ENCODE results near the gene FBXO42.

Gene FBXO42

GRCh38 chr1:16326833-16327404 lies 25.4 kb downstream of the FBXO42 start:
- DNase-seq (ENCODE audit: low read depth): no peak

DNA sequence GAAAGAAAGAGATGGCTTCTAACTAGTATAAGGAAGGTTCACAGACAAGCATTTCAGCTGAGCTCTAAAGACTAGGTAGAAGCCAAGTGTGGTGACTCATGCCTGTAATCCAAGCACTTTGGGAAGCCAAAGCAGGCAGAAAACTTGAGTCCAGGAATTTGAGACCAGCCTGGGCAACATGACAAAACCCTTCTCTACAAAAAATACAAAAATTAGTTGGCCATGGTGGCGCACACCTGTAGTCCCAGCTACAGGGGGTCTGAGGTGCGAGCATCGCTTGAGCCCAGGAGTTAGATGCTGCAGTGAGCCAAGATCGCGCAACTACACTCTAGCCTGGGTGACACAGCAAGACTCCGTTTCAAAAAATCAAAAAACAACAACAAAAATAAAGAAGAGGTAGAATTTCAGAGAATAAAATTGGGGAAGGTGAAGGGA lies 27.8 kb downstream of the FBXO42 start:
- peak; percentile 75 for DNase-seq (ENCODE audit: low read depth)

DNA sequence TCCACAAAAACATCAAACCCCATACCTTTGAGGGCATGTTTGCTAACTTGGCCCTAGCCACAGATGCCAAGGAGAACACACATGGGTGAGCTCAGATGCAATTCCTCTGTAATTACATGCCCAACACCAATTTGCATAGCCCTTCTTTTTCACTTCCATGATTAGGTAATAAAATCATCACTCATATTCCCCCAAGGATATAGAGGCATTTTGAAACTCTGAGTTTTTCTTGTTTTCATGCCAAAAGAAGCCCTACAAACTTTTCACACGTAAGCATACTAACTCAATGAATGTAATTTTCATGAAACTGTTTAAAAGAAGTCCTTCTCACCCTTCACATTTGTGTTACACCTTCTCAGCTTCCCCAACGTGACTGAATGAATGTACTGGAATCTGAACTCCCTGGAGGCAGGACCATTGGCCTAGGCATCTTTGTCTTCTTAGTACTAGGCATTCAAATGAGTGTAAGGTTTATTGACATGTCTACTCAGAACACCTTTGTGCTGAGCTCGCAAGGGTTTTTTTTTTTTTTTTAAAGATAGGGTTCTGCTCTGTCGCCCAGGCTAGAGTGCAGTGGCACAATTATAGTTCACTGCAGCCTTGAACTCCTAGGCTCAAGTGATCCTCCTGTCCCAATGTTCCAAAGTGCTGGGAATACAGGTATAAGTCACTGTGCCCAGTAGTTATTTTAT lies 31.0 kb downstream of the FBXO42 start:
- no peak for DNase-seq (ENCODE audit: low read depth)

GRCh38 chr1:16318555-16318954 lies 33.7 kb downstream of the FBXO42 start:
- no peak for DNase-seq (ENCODE audit: low read depth)

- no peak for DNase-seq (ENCODE audit: low read depth)
Observed at GRCh38 chr1:16315437-16315836, 36.8 kb downstream of the FBXO42 start.

GRCh38 chr1:16307222-16307621 lies 45.1 kb downstream of the FBXO42 start:
- DNase-seq (ENCODE audit: low read depth): no peak

GRCh38 chr1:16302709-16303627 lies 49.3 kb downstream of the FBXO42 start:
- DNase-seq (ENCODE audit: low read depth): no peak

DNA sequence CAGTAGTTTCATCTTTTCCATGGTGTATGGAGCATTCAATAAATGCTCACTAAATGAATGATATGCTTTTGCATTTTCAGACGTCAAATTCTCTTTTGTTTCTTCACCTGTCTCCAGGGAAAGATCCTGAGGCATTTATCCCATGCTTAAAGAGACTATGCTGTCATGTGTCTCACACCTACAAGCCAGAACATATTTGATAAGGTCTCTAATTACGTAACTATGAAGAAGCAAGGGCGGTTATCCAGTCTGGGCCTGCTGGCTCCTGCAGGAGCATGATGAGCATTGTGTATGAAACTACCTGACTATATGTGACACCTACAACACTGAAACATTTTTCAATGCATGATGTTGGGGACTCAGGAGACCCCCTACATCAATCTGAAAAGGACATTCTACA lies 51.8 kb downstream of the FBXO42 start:
- DNase-seq (ENCODE audit: low read depth): no peak

DNA sequence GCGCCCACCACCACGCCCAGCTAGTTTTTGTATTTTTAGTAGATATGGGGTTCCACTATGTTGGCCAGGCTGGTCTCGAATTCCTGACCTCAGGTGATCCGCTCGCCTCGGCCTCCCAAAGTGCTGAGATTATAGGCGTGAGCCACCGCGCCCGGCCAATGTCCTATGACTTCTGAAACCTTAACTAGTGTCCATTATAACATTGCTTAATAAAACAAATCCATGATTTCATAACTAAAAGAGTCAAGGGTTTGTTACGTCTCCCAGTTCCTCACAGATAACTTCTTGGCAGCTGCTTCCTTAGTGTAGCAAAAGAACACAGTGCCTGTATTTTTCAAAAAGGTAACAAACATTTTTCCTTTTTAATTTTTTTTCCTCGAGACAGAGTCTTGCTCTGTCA lies 53.6 kb downstream of the FBXO42 start:
- DNase-seq (ENCODE audit: low read depth): no peak

DNA sequence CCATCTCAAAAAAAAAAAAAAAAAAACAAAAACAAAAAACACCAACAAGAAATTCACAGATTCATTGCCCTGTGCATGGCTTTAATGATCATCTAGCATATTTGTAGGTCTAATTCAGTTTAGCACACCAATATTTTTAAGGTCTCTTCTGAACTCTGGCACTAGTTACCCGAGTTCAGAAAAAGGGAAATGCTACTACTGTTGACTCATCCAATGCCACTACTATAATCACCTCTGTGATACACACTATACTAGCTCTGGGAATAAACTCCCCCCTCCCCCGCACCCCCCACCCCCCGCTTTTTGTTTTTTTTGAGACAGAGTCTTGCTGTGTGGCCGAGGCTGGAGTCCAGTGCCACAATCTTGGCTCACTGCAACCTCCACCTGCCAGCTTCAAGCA lies 55.6 kb downstream of the FBXO42 start:
- DNase-seq (ENCODE audit: low read depth): peak; percentile 14

DNA sequence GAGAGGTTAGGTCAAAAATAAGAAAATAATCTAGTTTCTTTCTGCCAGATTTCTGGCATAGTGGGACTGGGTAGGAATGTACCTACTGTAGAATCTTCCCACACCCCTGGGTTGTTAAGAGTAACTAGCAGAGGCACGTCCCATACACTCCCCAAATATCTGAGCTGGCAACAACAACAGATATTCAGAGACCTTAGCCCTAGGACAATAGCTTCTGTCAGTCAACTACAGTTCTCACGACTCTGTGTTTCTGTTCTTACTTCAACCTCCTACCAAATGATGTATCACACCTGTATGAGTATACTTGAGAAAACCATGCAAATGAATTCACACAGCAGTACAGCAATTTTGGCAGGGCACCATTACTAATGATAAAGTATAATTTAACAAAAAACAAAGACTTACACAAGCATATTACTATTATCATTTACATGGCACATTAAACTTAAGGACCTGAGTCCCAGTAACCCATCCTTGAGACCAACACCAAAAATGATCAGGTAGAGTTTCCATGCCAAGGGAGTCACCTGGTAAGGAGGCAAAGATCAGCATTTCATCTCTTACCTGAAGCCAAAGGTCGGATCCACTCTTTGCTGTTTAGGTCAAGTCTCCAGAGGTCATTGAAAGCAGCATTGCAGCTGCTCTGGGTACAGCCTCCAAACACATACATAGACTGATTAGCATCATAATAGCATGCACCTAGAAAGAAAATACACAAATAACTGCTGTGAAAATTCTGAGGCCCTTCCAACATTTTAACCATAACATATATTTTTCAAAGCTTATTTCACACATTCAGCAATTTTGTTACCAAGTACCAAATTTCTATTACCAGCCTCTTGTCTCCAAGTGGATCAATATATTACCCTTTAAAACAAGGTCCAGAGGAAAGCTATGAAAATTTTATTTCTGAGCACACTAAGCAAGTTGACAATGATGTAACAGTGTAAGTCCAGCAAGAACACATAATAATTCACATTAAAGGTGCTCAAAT lies 57.8 kb downstream of the FBXO42 start:
- no peak for DNase-seq (ENCODE audit: low read depth)

DNA sequence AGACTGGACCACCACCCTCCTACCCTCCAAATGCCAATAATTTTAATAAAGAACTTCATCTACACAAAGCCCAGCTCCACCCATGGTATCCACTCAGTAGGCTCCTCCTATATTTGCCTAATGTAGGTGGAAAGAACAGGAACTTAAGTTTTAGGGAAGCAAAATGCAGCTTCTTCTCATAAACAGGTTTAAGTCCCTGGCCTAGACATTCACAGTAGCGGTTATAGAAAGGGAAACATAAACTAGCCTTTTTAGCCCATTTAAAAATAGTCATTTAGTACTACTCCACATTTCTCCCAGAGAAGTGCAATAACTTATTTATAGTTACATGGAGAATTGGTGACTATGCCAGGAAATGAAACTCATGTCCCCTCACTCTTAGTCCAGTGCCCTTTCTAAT lies 58.7 kb downstream of the FBXO42 start:
- no peak for DNase-seq (ENCODE audit: low read depth)

- DNase-seq (ENCODE audit: low read depth): no peak
Observed at GRCh38 chr1:16292739-16293138, 59.5 kb downstream of the FBXO42 start.

- no peak for DNase-seq (ENCODE audit: low read depth)
Observed at GRCh38 chr1:16289959-16290358, 62.3 kb downstream of the FBXO42 start.

DNA sequence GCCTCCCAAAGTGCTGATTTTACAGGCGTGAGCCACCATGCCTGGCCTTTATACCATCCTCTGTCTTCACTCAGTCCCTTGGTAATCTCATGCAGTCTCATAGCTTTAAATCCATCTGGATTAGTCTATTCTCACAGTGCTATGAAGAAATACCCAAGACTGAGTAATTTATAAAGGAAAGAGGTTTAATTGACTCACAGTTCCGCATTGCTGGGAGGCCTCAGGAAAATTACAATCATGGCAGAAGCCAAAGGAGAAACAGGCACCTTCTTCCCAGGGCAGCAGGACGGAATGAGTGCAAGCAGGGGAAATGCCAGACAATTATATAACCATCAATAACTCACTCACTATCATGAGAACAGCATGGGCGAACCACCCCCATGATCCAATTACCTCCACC lies 66.2 kb downstream of the FBXO42 start:
- peak; percentile 30 for DNase-seq (ENCODE audit: low read depth)

GRCh38 chr1:16281765-16282164 lies 70.5 kb downstream of the FBXO42 start:
- no peak for DNase-seq (ENCODE audit: low read depth)

DNA sequence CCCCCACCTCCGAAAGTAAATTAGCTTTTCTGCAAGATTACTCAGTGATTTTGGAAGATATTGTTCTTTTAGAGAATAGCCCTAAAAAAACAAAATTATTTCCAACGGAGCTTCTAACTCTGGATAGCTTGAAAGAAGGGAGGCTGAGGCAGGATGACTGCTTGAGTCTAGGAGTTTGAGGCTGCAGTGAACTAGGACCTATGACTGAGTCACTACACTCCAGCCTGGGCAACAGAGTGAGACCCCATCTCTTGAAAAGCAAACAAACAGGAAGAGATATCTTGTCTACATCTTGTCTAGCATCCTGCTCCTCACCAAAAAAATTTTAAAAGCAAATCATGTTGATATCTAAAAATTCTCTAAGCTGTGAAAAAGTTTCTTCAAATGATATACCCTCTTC lies 73.1 kb downstream of the FBXO42 start:
- DNase-seq (ENCODE audit: low read depth): no peak

DNA sequence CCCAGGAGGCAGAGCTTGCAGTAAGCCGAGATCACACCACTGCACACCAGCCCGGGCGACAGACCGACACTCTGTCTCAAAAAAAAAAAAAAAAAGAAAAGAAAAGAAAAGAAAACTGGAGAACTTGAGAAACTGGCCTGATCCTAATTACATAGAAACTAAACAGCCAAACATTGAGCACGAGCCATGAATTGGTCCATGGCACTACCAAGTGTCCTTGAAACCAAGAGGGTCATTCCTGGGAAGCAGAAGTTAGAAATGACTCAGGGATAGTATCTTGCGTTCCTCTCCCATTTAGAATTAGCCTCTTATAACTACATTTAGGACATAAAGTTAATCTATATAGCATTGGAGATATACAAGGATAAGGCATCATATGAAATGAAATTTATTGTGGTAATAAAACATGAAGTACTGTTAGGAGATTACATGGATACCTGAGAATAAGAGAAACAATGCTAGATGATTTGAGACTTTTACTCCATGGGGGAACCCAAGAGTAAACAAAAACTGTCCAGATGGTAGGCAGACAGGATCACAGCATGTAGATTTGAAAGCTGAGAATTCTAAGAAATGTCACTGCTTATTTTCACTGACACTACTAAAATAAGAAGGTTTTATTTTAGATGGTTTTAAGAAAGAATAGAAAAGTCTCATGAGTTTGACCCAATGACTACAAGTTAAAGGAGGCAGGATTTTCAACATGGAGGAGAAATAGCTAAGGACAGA lies 75.8 kb downstream of the FBXO42 start:
- no peak for DNase-seq (ENCODE audit: low read depth)

- no peak for DNase-seq (ENCODE audit: low read depth)
Observed at GRCh38 chr1:16275591-16275990, 76.7 kb downstream of the FBXO42 start.

DNA sequence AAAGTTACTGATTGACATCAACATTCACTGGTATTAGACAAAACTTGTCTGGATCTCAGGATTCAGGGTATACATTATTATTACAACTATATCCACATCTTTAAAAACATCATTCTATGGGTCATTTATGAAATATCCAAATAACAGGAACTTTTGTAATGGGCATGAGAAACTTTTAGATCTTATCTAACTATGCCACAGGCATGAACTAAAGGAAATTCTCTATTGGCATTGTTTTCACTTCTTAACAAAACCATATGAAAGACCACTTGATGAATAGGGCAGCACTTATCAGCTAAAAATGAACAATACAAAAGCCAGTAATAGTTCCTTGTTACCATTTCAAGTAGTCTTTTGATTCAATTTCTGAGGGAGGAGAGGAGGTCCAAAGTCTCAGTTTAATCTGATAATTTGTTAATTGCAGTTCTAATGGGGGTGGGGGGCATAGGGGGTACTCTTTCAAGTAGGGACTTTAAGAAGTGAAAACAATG lies 84.5 kb downstream of the FBXO42 start:
- no peak for DNase-seq (ENCODE audit: low read depth)

All from ELR (cell line).